SK-N-DZ (cell line): ENCODE results near the gene RBMX2. TPM values are rescaled to one million over a fixed set of nuclear protein-coding genes. Genes with fewer than 3 reads are reported as not detected.
A peak's percentile ranks its signal among the peaks of the same experiment; 100 is the strongest.
"Not testable (repeated sequence)": the region's sequence is repeated elsewhere in the genome, so short reads cannot be mapped to it uniquely, and the experiment has no call there.

Experiments
- DNase-seq: peaks from one replicate; pipeline ENCODE4 v3.0.0-alpha.2; 2015; ENCODE audit warnings: low spot score
- polyA plus RNA-seq, 2 experiments: library from polyadenylated mRNA; depleted of rRNA; stranded (reverse); fragments of >200 nt; gene quantifications; 2 replicates each; pipeline ENCODE4 v1.2.3, GENCODE V29; 2014

Gene RBMX2
- polyA plus RNA-seq (2014; cell fraction: cytosol; rRNA removed) = 31.8 and 36.3 TPM in 2 replicates
- 15.2 and 23.1 TPM in 2 replicates for polyA plus RNA-seq (2014; cell fraction: nucleus; rRNA removed)

- peak; percentile 74 for DNase-seq
Observed at GRCh38 chrX:130401415-130402207, at the start of gene RBMX2. Gene RBMX2 (plus strand): TSS chrX:130401987. CDS start chrX:130402033, 46 bp downstream.

GRCh38 chrX:130352050-130352449 lies 49.7 kb upstream of the RBMX2 start:
- not testable (repeated sequence) for DNase-seq

GRCh38 chrX:130376077-130376476 lies 25.7 kb upstream of the RBMX2 start:
- DNase-seq = no peak

GRCh38 chrX:130378024-130378669 lies 23.6 kb upstream of the RBMX2 start:
- DNase-seq = no peak

- no peak for DNase-seq
Observed at GRCh38 chrX:130385520-130385919, 16.3 kb upstream of the RBMX2 start, which contains the start of gene GPR119. Gene GPR119 (minus strand): TSS chrX:130385674. CDS start chrX:130385447, 227 bp downstream.

- no peak for DNase-seq
Observed at GRCh38 chrX:130386408-130386808, 15.4 kb upstream of the RBMX2 start.

- DNase-seq = peak; percentile 53
Observed at GRCh38 chrX:130393451-130394074, 8.2 kb upstream of the RBMX2 start.

- DNase-seq = no peak
Observed at GRCh38 chrX:130395341-130395740, 6.4 kb upstream of the RBMX2 start.

- DNase-seq = no peak
Observed at GRCh38 chrX:130402208-130402684, 459 bp downstream of the RBMX2 start.

- DNase-seq = no peak
Observed at GRCh38 chrX:130413415-130413814, 11.6 kb downstream of the RBMX2 start.

- no peak for DNase-seq
Observed at GRCh38 chrX:130414800-130415199, 13.0 kb downstream of the RBMX2 start.

GRCh38 chrX:130415201-130415600 lies 13.4 kb downstream of the RBMX2 start:
- DNase-seq = no peak

GRCh38 chrX:130416785-130417184 lies 15.0 kb downstream of the RBMX2 start:
- no peak for DNase-seq

- DNase-seq = no peak
Observed at GRCh38 chrX:130418066-130418465, 16.3 kb downstream of the RBMX2 start.

- no peak for DNase-seq
Observed at GRCh38 chrX:130418740-130419139, 17.0 kb downstream of the RBMX2 start.

GRCh38 chrX:130419263-130419662 lies 17.5 kb downstream of the RBMX2 start:
- DNase-seq = no peak

GRCh38 chrX:130426531-130426930 lies 24.7 kb downstream of the RBMX2 start:
- DNase-seq = no peak

GRCh38 chrX:130429236-130429635 lies 27.4 kb downstream of the RBMX2 start:
- DNase-seq = not testable (repeated sequence)

- no peak for DNase-seq
Observed at GRCh38 chrX:130435937-130436336, 34.1 kb downstream of the RBMX2 start.

- not testable (repeated sequence) for DNase-seq
Observed at GRCh38 chrX:130437996-130438395, 36.2 kb downstream of the RBMX2 start.

- no peak for DNase-seq
Observed at GRCh38 chrX:130443875-130444274, 42.1 kb downstream of the RBMX2 start.
